ENCODE results near the gene RAD52.

The RAD52 gene

GRCh38 chr12:913919-914698 lies 35.4 kb downstream of the RAD52 start:
- no peak for DNase-seq (ENCODE audit: low read depth in 2 of 2)

GRCh38 chr12:912466-913235 lies 36.8 kb downstream of the RAD52 start:
- no peak for DNase-seq (ENCODE audit: low read depth in 2 of 2)

- DNase-seq (ENCODE audit: low read depth in 2 of 2), result no peak
Observed at GRCh38 chr12:911191-911826, 38.2 kb downstream of the RAD52 start.

- DNase-seq (ENCODE audit: low read depth in 2 of 2), result no peak
Observed at GRCh38 chr12:910416-910815, 39.1 kb downstream of the RAD52 start.

GRCh38 chr12:909861-910260 lies 39.6 kb downstream of the RAD52 start:
- DNase-seq (ENCODE audit: low read depth in 2 of 2), result no peak

GRCh38 chr12:907413-908185 lies 41.9 kb downstream of the RAD52 start:
- no peak for DNase-seq (ENCODE audit: low read depth in 2 of 2)

- DNase-seq (ENCODE audit: low read depth in 2 of 2), result no peak
Observed at GRCh38 chr12:906062-906585, 43.4 kb downstream of the RAD52 start.

GRCh38 chr12:905261-906031 lies 44.0 kb downstream of the RAD52 start:
- DNase-seq (ENCODE audit: low read depth in 2 of 2), result no peak

- DNase-seq (ENCODE audit: low read depth in 2 of 2), result no peak
Observed at GRCh38 chr12:904010-904414, 45.5 kb downstream of the RAD52 start.

- no peak for DNase-seq (ENCODE audit: low read depth in 2 of 2)
Observed at GRCh38 chr12:903055-903454, 46.4 kb downstream of the RAD52 start.

GRCh38 chr12:902581-902980 lies 46.9 kb downstream of the RAD52 start:
- DNase-seq (ENCODE audit: low read depth in 2 of 2), result no peak

GRCh38 chr12:897386-897785 lies 52.1 kb downstream of the RAD52 start:
- no peak for DNase-seq (ENCODE audit: low read depth in 2 of 2)

- no peak for DNase-seq (ENCODE audit: low read depth in 2 of 2)
Observed at GRCh38 chr12:896031-896430, 53.5 kb downstream of the RAD52 start.

- no peak for DNase-seq (ENCODE audit: low read depth in 2 of 2)
Observed at GRCh38 chr12:894226-894625, 55.3 kb downstream of the RAD52 start.

GRCh38 chr12:886206-886605 lies 63.3 kb downstream of the RAD52 start:
- DNase-seq (ENCODE audit: low read depth in 2 of 2), result no peak

GRCh38 chr12:885701-886100 lies 63.8 kb downstream of the RAD52 start:
- no peak for DNase-seq (ENCODE audit: low read depth in 2 of 2)

- DNase-seq (ENCODE audit: low read depth in 2 of 2), result no peak
Observed at GRCh38 chr12:884746-885414, 64.6 kb downstream of the RAD52 start.

GRCh38 chr12:880656-881055 lies 68.8 kb downstream of the RAD52 start:
- DNase-seq (ENCODE audit: low read depth in 2 of 2), result no peak

GRCh38 chr12:879641-880040 lies 69.9 kb downstream of the RAD52 start:
- no peak for DNase-seq (ENCODE audit: low read depth in 2 of 2)

GRCh38 chr12:873954-874353 lies 75.5 kb downstream of the RAD52 start:
- DNase-seq (ENCODE audit: low read depth in 2 of 2), result no peak

All from stimulated activated CD8-positive, alpha-beta memory T cell treated with anti-CD3 and anti-CD28 coated beads, Interleukin-15, amount 100 ng/mL, for 48 hours (primary cell).